GM18505 (cell line): ENCODE results near the gene ZNF660.
A peak's percentile ranks its signal among the peaks of the same experiment; 100 is the strongest.

Experiments
- ATAC-seq: cut with Tn5 transposase; IDR thresholded peaks from one replicate; pipeline ENCODE4 v1.9.1; 2021; ENCODE audit not compliant: unreplicated experiment
- POLR2A ChIP-seq: IDR thresholded peaks from 4 replicates; pipeline ENCODE4 v1.6.1; 2011; ENCODE audit warnings: borderline replicate concordance; ENCODE audit not compliant: insufficient read depth, insufficient read length; ENCODE audit errors: extremely low read depth

ZNF660 gene

GRCh38 chr3:44596621-44597020 lies 11.9 kb downstream of the ZNF660 start:
- no peak for ATAC-seq
- TF ChIP-seq POLR2A = no peak

GRCh38 chr3:44601749-44602148 lies 17.0 kb downstream of the ZNF660 start:
- no peak for ATAC-seq

GRCh38 chr3:44612678-44613077 lies 27.9 kb downstream of the ZNF660 start:
- TF ChIP-seq POLR2A = no peak
- ATAC-seq = no peak

More at GRCh38 chr3:44601749-44602148, 17.0 kb downstream of the ZNF660 start:
- TF ChIP-seq POLR2A = no peak

GRCh38 chr3:44624749-44625480 lies 40.2 kb downstream of the ZNF660 start, which contains the start of gene ZNF197:
TSS of gene ZNF197 (plus strand) at chr3:44625036. CDS start at chr3:44629155, 4,119 bp downstream.
- peak; percentile 90 for ATAC-seq
- TF ChIP-seq POLR2A = peak; percentile 74

GRCh38 chr3:44628716-44629115 lies 44.0 kb downstream of the ZNF660 start:
- ATAC-seq = no peak
- no peak for TF ChIP-seq POLR2A

GRCh38 chr3:44632193-44632592 lies 47.4 kb downstream of the ZNF660 start:
- ATAC-seq = no peak

GRCh38 chr3:44642337-44642736 lies 57.6 kb downstream of the ZNF660 start:
- TF ChIP-seq POLR2A = no peak
- no peak for ATAC-seq

More at GRCh38 chr3:44632193-44632592, 47.4 kb downstream of the ZNF660 start:
- TF ChIP-seq POLR2A = no peak

- no peak for TF ChIP-seq POLR2A
- ATAC-seq = no peak
Measured at GRCh38 chr3:44643024-44643423, 58.3 kb downstream of the ZNF660 start.

- no peak for ATAC-seq
- no peak for TF ChIP-seq POLR2A
Measured at GRCh38 chr3:44647771-44648170, 63.0 kb downstream of the ZNF660 start.

- TF ChIP-seq POLR2A = peak; percentile 76
- ATAC-seq = peak; percentile 94
Measured at GRCh38 chr3:44648564-44649229, 63.9 kb downstream of the ZNF660 start, which contains the start of gene ZNF35. TSS of gene ZNF35 (plus strand) at chr3:44648732. CDS start at chr3:44651068, 2,336 bp downstream.
